ENCODE results near the gene RTL9.
"Not testable (repeated sequence)": the region's sequence is repeated elsewhere in the genome, so short reads cannot be mapped to it uniquely, and the experiment has no call there.

RTL9 gene

GRCh38 chrX:110358548-110358947 is at the start of gene RTL9:
Gene RTL9, plus strand, starts transcription at chrX:110358848. Its CDS starts 91,770 bp downstream, at chrX:110450618.
- no peak for DNase-seq (ENCODE audit: low read depth)

DNA sequence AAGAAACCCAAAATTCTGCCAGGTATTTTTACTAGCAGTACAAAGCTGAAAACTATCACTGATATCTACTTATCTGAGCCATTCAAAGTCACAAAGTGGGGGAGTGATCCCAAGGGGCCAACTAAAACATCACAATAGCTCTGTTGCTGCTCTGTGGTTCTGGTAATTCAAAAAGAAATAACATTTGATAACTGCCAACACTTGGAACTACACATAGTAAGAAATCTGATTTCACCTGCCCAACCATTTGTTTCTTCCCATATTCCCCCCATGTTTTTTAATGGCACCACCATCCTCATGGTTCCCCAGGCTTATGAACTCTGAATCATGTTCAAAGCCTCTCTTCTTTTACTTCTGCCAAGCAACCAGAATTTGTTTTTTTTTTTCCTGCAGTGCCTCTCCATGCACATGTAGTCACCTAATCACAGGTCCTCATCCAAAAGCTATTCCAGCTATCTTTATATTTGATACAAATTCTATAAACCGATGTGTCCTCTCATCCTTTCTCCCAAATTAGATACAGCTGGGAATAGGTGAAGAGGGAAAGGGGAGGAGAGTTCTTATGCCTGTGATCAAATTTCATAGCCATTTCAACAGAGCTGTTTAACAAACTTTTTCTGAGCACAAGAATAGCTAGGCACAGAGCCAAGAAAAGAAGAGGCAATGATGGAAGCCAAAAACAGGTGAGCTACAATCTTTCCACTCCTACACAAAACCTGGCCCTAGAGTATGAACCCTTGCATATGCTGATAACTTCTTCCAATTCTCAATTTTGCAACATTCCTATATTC is 48.5 kb upstream of the RTL9 start:
- DNase-seq (ENCODE audit: low read depth), result no peak

DNA sequence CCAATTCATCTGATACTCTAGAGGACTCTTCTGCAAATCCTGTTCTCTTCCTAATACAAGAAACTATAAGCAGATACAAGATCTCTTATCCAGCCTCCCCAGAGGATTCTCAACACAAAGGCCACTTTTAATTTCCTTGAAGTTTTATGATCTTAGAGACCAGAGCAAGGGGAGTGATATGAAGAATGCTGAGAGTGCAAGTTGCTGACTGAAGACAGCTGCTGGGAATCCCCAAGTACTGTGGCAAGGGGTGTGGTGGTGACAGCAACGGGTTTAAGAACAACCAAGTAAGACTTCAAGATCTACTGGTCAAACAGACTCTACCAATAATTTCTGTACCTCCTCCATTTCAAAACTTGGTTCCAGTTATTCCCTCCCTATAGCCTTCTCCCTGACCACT is 47.8 kb upstream of the RTL9 start:
- peak; percentile 4 for DNase-seq (ENCODE audit: low read depth)

DNA sequence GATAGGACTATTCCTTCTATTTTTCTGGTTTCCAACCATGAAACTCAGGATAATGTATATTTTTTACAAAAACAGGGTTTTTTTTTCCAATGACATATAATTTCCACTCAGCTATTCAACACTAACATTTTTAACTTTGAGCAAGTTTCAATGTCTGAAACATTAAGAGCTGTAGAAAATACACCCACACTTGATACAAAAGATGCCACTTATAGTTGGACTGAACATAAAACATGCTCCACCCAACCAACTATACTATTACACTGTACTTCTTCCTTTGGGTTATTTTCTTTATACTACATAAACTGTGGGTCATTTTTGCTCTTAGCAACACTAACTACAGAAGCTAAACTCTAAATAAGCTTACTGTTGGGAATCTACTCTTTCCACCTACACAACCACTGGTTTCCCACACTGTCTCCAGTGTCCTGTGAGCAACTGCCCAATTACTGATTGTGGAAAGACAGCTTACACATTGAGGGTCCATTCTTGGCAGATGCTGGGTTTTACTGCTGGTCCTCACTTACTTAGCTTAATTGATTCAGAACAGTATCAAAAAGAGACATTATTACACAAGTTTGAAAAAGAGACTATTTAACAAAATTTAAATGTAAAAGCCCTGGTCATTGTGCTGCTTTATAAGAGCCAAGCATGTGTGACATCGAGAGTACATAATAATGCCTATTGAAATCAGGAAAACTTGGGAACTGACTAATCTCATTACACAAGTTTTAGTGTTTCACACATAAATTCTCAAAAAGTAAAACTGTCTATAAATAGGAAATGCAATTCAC is 47.0 kb upstream of the RTL9 start:
- no peak for DNase-seq (ENCODE audit: low read depth)

DNA sequence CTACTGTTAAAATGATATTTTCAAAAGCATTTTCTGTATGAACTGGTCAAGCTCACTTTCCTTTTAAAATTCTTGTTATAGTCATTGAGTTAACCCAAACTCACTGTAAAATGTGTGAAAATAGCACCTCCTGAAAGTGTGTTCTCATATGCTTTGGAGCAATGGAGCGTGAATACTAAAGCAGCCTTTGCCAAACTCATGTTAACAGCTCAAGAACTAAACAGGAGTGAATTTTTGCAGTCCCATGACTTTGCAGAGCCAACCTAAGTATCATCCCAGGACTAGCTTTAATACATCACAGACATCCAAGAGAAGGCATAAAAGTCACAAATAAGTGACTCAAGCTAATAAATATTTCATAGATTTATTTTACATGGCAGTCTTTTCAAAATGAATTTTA is 43.1 kb upstream of the RTL9 start:
- no peak for DNase-seq (ENCODE audit: low read depth)

DNA sequence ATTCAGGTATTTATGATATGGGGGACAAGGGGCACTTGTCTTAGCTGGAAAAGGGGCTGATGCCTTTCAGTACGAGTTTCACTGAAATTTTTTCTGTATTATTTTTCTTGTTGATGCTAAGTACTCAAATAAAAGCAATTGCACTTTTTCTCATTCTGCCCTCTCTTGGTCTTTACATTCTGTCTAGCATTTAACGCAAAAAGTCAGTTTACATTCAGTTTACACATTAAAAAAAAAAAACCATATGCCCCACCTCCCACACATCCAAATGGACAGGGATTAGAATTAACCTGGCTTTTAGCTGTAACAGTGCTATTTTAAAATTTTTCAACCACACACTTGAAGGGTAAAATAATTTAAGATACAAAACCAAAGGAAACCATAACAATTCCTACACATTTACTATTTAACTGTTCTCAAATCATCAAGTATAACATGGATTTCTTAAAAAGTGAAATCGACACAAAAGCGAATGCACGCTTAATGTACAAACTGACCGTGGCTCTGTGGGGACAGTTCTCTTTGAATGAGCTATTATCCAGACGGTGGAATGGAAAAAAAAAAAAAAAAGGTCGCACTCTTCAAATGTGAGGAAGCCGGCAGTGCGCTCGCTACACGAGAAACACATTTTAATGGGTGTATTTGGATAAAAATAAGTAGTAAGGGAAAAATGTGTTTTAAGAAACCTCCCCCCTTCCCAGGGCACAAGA is 42.1 kb upstream of the RTL9 start:
- DNase-seq (ENCODE audit: low read depth), result no peak

- peak; percentile 7 for DNase-seq (ENCODE audit: low read depth)
Observed at GRCh38 chrX:110317061-110317819, 41.4 kb upstream of the RTL9 start.

GRCh38 chrX:110317820-110318663 is 40.6 kb upstream of the RTL9 start, which contains the start of gene AMMECR1:
Gene AMMECR1, minus strand, starts transcription at chrX:110318085. Its CDS starts 14 bp downstream, at chrX:110318071.
- peak; percentile 53 for DNase-seq (ENCODE audit: low read depth)

DNA sequence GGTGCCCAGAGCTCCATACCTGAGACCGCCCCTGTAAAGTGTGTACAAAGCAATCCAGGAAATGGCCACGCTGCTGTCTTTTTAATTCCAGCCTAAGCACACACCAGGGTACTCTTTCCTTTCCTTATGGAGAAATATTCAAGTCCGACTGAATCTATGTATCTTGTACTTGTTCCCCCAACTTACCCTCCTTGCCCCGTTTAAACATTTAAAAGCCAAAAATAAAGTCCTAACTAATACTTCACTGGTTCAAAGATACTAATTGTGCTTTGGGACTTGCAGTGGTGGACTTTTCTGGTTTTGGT is 40.0 kb upstream of the RTL9 start:
- DNase-seq (ENCODE audit: low read depth), result no peak

DNA sequence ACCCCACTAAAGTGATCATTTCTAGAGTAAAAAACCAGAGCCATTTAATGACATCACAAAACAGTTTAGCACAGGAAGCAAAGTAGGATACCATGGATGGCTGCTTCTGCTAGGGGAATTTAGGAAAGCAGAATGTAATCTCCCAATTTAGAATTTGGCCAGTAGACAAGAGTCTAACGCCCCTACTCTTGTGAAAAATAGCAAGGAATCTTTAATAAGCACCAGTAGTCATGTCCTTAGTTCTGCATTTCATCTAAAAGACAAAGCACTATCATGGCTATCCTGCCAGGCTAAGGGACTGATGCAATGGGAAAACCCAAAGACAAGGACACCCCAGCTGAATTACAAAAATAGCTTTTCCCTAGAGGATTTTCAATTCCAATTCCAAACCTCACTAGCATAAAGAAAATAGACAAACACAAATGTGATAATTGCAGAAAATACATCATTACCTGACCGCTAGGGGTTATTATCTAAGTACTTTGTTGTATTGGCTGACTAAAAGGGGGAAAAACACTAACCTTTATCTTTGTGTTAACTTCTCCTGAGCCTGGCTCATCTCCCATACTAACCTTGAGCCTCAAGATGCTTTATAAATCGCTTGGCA is 38.2 kb upstream of the RTL9 start:
- no peak for DNase-seq (ENCODE audit: low read depth)

DNA sequence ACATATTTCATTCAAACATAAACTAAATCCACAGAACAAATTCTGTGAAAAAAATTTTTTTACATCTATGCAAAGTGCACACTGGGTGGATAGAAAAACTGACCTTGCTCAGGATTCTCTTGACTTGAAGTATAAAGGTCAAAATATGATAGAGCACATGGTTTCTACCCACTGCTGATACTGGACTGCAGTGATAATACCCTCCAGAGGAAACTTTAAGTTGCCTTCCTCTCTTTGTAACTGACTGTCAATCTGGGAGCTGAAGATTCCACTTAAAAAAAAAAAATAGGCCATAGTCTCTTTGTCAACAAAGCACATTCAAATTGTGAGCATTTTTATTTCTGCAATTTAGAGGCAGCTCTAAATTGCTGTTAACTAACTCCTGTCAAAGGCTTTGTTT is 37.6 kb upstream of the RTL9 start:
- DNase-seq (ENCODE audit: low read depth), result no peak

DNA sequence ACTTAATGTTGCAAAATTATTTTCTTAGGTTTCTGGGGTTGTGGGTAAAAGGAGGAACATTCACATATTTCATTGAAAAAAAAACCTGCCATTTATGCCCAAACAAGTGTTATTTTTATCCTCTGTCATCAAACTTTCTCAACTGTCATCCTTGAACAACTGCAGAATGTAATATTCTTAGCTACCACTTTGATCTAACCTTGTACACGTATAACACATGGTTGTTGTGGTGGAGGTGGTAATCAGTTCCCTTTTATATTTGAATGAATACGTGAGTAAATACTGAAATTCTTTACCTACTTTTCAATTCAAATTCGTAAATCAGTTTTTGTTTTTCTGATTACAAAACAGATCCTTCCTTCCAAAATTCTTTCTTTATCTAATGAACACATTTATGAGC is 37.0 kb upstream of the RTL9 start:
- DNase-seq (ENCODE audit: low read depth), result no peak

DNA sequence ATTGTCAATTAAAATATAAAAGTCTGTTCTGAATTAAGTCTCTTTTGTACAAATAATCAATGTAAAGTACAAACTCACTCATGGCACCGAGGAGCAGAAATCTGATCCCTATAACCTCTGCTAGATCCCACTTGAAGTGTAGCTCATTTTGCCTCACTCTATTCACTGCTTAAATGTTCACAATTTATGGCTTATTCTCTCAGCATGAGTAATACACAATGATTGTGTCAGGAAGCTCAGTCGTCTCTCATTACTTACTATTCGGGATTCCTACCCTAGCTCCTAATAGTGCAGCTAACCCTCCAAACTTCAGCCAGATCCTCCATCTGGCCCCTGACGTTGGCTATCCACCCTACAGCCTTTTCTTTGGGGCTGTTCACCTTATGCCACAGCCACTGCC is 36.0 kb upstream of the RTL9 start:
- no peak for DNase-seq (ENCODE audit: low read depth)

- no peak for DNase-seq (ENCODE audit: low read depth)
Observed at GRCh38 chrX:110326712-110327111, 31.9 kb upstream of the RTL9 start.

DNA sequence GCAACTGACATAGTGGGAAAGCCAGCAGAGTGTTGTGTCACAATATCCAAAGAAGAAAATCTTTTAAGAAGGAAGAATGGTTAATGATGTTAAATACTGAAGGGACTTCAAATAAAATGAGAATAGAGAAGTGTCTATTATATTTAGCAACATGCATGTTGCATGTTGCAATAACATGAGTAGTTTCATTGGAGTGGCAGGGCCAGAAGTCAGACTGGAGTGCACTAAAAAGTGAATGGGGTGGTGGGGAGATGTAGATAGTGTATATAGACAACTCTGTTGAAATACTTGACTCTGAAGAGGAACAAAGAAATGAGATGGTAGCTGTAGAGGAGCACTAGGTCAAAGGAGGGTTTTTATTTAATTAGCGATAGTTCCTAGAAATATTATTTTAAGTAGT is 31.3 kb upstream of the RTL9 start:
- DNase-seq (ENCODE audit: low read depth), result no peak

DNA sequence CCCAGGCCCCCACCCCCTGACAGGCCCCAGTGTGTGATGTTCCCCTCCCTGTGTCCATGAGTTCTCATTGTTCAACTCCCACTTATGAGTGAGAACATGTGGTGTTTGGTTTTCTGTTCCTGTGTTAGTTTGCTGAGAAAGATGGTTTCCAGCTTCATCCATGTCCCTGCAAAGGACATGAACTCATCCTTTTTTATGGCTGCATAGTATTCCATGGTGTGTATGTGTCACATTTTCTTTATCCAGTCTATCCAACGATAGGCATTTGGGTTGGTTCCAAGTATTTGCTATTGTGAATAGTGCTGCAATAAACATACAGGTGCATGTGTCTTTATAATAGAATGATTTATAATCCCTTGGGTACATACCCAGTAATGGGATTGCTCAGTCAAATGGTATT is 30.0 kb upstream of the RTL9 start:
- DNase-seq (ENCODE audit: low read depth), result not testable (repeated sequence)

- DNase-seq (ENCODE audit: low read depth), result no peak
Observed at GRCh38 chrX:110331444-110332030, 27.1 kb upstream of the RTL9 start.

DNA sequence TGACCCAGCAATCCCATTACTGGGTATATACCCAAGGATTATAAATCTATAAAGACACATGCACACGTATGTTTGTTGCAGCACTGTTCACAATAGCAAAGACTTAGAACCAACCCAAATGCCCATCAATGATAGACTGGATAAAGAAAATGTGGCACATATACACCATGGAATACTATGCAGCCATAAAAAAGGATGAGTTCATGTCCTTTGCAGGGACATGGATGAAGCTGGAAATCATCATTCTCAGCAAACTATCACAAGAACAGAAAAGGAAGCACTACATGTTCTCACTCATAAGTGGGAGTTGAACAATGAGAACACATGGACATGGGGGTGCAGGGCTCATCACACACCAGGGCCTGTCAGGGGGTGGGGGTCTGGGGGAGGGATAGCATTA is 25.2 kb upstream of the RTL9 start:
- DNase-seq (ENCODE audit: low read depth), result not testable (repeated sequence)

DNA sequence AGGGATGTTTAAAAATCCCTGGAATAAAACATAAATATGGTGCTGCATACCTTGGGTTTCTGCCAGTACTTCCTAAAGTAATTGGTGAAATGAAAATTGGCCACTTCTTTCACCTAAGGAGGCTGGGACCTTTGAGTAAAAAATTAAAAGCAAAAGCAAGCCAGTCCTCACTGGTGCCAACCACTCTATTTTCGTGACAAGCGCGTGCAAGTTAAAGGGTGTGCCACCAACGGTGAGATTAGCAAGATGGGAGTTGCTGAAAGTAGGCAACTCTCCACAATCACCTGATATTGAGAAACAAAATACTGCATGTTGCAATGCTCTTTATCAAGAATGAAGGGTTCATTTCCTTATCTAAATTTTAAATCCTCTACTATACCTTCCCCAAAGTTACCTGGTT is 19.7 kb upstream of the RTL9 start:
- no peak for DNase-seq (ENCODE audit: low read depth)

Measured in stimulated activated CD8-positive, alpha-beta memory T cell treated with anti-CD3 and anti-CD28 coated beads, Interleukin-12 subunit alpha, Interleukin-12 subunit beta, amount 100 ng/mL, for 1 hour (primary cell).